HEK293 (cell line): ENCODE data around the gene TIAM1.

Experiments used
- BCL11B ChIP-seq: fragments of 450-650 bp; formaldehyde crosslinking; IDR thresholded peaks from 2 replicates; pipeline ENCODE4 v1.5.1; 2016; ENCODE audit warnings: low read depth, missing biosample characterization, missing genetic modification characterization
- CTCF ChIP-seq: fragments of 450-650 bp; formaldehyde crosslinking; IDR thresholded peaks from 2 replicates; pipeline ENCODE4 v1.5.1; 2016; ENCODE audit warnings: missing biosample characterization, missing genetic modification characterization
- KLF1 ChIP-seq: fragments of 450-650 bp; formaldehyde crosslinking; IDR thresholded peaks from 2 replicates; pipeline ENCODE4 v1.5.1; 2016; ENCODE audit warnings: missing biosample characterization, missing genetic modification characterization
- KLF8 ChIP-seq: fragments of 450-650 bp; formaldehyde crosslinking; IDR thresholded peaks from 2 replicates; pipeline ENCODE4 v1.5.1; 2016; ENCODE audit warnings: missing biosample characterization, missing genetic modification characterization
- MZF1 ChIP-seq: fragments of 450-650 bp; formaldehyde crosslinking; IDR thresholded peaks from 2 replicates; pipeline ENCODE4 v1.5.1; 2017; ENCODE audit warnings: missing biosample characterization, missing genetic modification characterization, borderline replicate concordance
- PBX3 ChIP-seq: sonication (generic); formaldehyde crosslinking; IDR thresholded peaks from 2 replicates; pipeline ENCODE4 v1.8.1; 2022; ENCODE audit warnings: mild to moderate bottlenecking, moderate library complexity, missing genetic modification reagents
- ZBTB1 ChIP-seq: fragments of 450-650 bp; formaldehyde crosslinking; IDR thresholded peaks from 2 replicates; pipeline ENCODE4 v1.5.1; 2016; ENCODE audit warnings: missing biosample characterization, missing genetic modification characterization
- ZNF169 ChIP-seq: fragments of 450-650 bp; formaldehyde crosslinking; IDR thresholded peaks from 2 replicates; pipeline ENCODE4 v1.5.1; 2016; ENCODE audit warnings: missing biosample characterization, missing genetic modification characterization
- ZNF571 ChIP-seq: fragments of 450-650 bp; formaldehyde crosslinking; IDR thresholded peaks from 2 replicates; pipeline ENCODE4 v1.5.0; 2017; ENCODE audit warnings: missing biosample characterization, missing genetic modification characterization
- ZNF747 ChIP-seq: fragments of 450-650 bp; formaldehyde crosslinking; IDR thresholded peaks from 2 replicates; pipeline ENCODE4 v1.5.1; 2016; ENCODE audit warnings: missing biosample characterization, missing genetic modification characterization

DNA sequence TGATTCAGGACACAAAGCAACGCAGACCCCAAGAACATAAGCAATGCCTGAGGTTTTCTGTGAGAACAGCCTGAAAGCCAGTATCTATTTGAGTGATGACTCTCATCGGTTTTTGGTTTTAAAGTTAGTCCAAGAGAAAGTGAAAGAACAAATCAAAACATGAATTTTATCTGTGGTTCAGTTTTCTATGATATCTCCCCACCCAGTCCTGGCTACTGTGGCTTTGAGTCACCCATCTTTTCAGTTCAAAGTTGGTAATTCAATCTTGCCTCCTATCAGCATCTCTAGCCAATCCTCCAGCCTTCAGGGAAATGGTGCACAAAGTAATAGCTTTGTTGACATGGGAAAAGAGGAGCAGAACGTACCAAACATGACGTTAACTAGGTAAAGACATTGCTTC lies 265.3 kb downstream of the TIAM1 start:
- TF ChIP-seq ZNF571 (no peak), ZBTB1 (tag by site-specific recombination) (no peak), CTCF (tag by site-specific recombination) (no peak), BCL11B (no peak), PBX3 (no peak), MZF1 (no peak), KLF8 (tag by site-specific recombination) (no peak), ZNF169 (tag by site-specific recombination) (no peak), ZNF747 (tag by site-specific recombination) (no peak), KLF1 (tag by site-specific recombination) (no peak)
